ENCODE results near the gene GPR55.

GPR55 gene

DNA sequence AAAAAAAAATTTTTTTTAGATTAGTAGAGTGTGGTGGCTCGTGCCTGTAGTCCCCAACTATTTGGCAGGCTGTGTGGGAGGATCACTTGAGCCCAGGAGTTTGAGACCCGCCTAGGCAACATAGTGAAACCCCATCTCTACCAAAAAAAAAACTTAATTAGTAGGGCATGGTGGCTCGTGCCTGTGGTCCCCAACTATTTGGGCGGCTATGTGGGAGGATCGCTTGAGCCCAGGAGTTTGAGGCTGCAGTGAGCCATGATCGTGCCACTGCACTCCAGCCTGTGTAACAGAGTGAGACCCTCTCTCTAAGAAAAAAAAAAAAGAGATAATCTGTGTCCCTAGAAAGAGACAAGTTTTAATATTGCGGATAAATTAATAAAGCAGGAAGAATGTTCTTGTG, 8.8 kb downstream of the GPR55 start:
- TF ChIP-seq CTCF (IDR thresholded peaks at IDR 0.05; ENCODE audit: low read length) (no peak), EZH2phosphoT487 (IDR thresholded peaks at IDR 0.05; ENCODE audit: low read length) (no peak), EZH2 (optimal IDR thresholded peaks at IDR 0.05; ENCODE audit: low read depth, low read length) (no peak)
- no peaks in the 10 kb centered on the region for H3K36me3 ChIP-seq (replicated peaks; ENCODE audit: insufficient read depth, low read length)

GRCh38 chr2:230915319-230915718, 9.7 kb downstream of the GPR55 start:
- Histone ChIP-seq H3K4me1 (ENCODE audit: low read length) (0 out of 2 replicates have a peak, but pooled peaks cover 3% of the 10 kb centered on the region), H3F3A (ENCODE audit: insufficient read depth, low read length) (no peaks in the 10 kb centered on the region), H3K9me3 (replicated peaks; ENCODE audit: insufficient read depth, low read length) (no peaks in the 10 kb centered on the region), H3K9ac (ENCODE audit: low read length) (no peak overlapping the region), H3K79me2 (ENCODE audit: low read length) (no peaks in the 10 kb centered on the region), H4K20me1 (ENCODE audit: insufficient read depth, low read length) (no peaks in the 10 kb centered on the region), H3K36me3 (replicated peaks; ENCODE audit: insufficient read depth, low read length) (no peaks in the 10 kb centered on the region), H2AFZ (ENCODE audit: low read length) (no peak overlapping the region), H3K27me3 (replicated peaks; ENCODE audit: insufficient read depth, low read length) (no peaks in the 10 kb centered on the region), H3K9me2 (replicated peaks; ENCODE audit: insufficient read depth, low read length) (no peaks in the 10 kb centered on the region), H3K4me3 (ENCODE audit: low read length) (no peak overlapping the region), H3K4me2 (ENCODE audit: low read depth, low read length) (no peak overlapping the region), H3K27ac (ENCODE audit: low read length) (no peak overlapping the region)
- DNase-seq: no peak
- no peak for TF ChIP-seq CTCF (IDR thresholded peaks at IDR 0.05; ENCODE audit: low read length)
- TF ChIP-seq EZH2 (optimal IDR thresholded peaks at IDR 0.05; ENCODE audit: low read depth, low read length): no peak
- no peak for TF ChIP-seq EZH2phosphoT487 (IDR thresholded peaks at IDR 0.05; ENCODE audit: low read length)

More for the DNA sequence above, 8.8 kb downstream of the GPR55 start:
- no peak overlapping the region for H3K27ac ChIP-seq (ENCODE audit: low read length)
- no peaks in the 10 kb centered on the region for H3K79me2 ChIP-seq (ENCODE audit: low read length)
- H3K4me1 ChIP-seq (ENCODE audit: low read length): peaks cover 12% of the 10 kb centered on the region; the same call in 1 of the 2 replicates
- no peak for DNase-seq
- H3F3A ChIP-seq (ENCODE audit: insufficient read depth, low read length): no peaks in the 10 kb centered on the region
- H3K9me3 ChIP-seq (replicated peaks; ENCODE audit: insufficient read depth, low read length): no peaks in the 10 kb centered on the region
- no peak overlapping the region for H3K9ac ChIP-seq (ENCODE audit: low read length)
- H3K4me3 ChIP-seq (ENCODE audit: low read length): no peak overlapping the region
- no peaks in the 10 kb centered on the region for H3K9me2 ChIP-seq (replicated peaks; ENCODE audit: insufficient read depth, low read length)
- no peak overlapping the region for H3K4me2 ChIP-seq (ENCODE audit: low read depth, low read length)
- H4K20me1 ChIP-seq (ENCODE audit: insufficient read depth, low read length): no peaks in the 10 kb centered on the region
- no peaks in the 10 kb centered on the region for H3K27me3 ChIP-seq (replicated peaks; ENCODE audit: insufficient read depth, low read length)
- no peak overlapping the region for H2AFZ ChIP-seq (ENCODE audit: low read length)

DNA sequence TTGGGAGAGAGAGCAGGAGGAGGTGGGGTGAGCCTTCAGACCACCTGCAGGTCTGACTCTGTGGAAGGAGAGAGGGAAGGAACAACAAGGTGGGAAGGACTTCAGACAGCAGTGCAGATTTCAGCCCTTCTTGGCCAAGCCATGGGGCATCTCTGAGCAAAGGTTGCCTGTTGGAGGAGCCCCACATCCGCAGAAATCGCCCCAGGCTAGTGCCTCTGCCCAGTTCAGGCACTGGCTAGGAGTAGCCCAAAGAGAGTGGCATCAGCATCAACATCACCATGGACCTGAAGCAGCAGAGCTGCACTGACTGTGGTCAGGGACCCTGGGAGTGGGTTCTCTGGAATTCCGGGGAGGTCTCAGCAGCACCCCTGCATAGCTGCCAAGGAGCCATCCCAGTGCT, 10.2 kb downstream of the GPR55 start:
- H3K9ac ChIP-seq (ENCODE audit: low read length): no peak overlapping the region
- H3K9me3 ChIP-seq (replicated peaks; ENCODE audit: insufficient read depth, low read length): no peaks in the 10 kb centered on the region
- no peaks in the 10 kb centered on the region for H3F3A ChIP-seq (ENCODE audit: insufficient read depth, low read length)
- H3K4me2 ChIP-seq (ENCODE audit: low read depth, low read length): no peak overlapping the region
- no peak overlapping the region for H2AFZ ChIP-seq (ENCODE audit: low read length)
- DNase-seq: no peak
- H3K27ac ChIP-seq (ENCODE audit: low read length): no peak overlapping the region
- TF ChIP-seq EZH2 (optimal IDR thresholded peaks at IDR 0.05; ENCODE audit: low read depth, low read length) (no peak), EZH2phosphoT487 (IDR thresholded peaks at IDR 0.05; ENCODE audit: low read length) (no peak), CTCF (IDR thresholded peaks at IDR 0.05; ENCODE audit: low read length) (no peak)
- H3K27me3 ChIP-seq (replicated peaks; ENCODE audit: insufficient read depth, low read length): no peaks in the 10 kb centered on the region
- no peaks in the 10 kb centered on the region for H3K4me1 ChIP-seq (ENCODE audit: low read length)
- H3K9me2 ChIP-seq (replicated peaks; ENCODE audit: insufficient read depth, low read length): no peaks in the 10 kb centered on the region
- no peaks in the 10 kb centered on the region for H3K36me3 ChIP-seq (replicated peaks; ENCODE audit: insufficient read depth, low read length)
- H3K79me2 ChIP-seq (ENCODE audit: low read length): no peaks in the 10 kb centered on the region
- no peak overlapping the region for H3K4me3 ChIP-seq (ENCODE audit: low read length)
- no peaks in the 10 kb centered on the region for H4K20me1 ChIP-seq (ENCODE audit: insufficient read depth, low read length)
